Kidney capillary endothelial cell (primary cell): ENCODE data around the gene RMND5A.
A peak's percentile ranks its signal among the peaks of the same experiment; 100 is the strongest.
"Not testable (repeated sequence)": the region's sequence is repeated elsewhere in the genome, so short reads cannot be mapped to it uniquely, and the experiment has no call there.

Experiments
- DNase-seq: peaks from one replicate; pipeline ENCODE4 v3.0.0-alpha.2; 2018; ENCODE audit warnings: low spot score

RMND5A gene

GRCh38 chr2:86719637-86720539 is at the start of gene RMND5A:
TSS of gene RMND5A (plus strand) at chr2:86720291. CDS start at chr2:86720668, 377 bp downstream.
- peak; percentile 61 for DNase-seq

- DNase-seq: no peak
These were observed 48.6 kb upstream of the RMND5A start for GRCh38 chr2:86671337-86671981.

- DNase-seq: no peak
These were observed 48.0 kb upstream of the RMND5A start for GRCh38 chr2:86672027-86672545.

DNA sequence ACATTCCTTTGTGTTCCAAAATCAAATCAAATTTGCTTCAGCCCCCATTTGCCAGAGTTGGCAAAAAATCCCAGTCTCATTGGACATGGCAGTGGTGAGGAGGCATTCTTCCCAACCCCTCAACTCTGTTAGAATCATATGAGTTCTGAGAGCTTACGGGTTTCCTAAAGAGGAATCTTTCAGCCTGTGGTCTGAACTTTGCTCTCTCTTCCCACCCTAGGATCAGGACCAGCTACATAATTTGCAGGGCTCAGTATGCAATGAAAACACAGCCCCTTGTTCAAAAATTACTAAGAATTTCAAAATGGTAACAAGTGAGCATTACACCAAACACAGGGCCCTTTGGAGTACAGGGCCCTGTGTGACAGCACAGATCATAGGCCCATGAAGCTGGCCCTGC is 47.1 kb upstream of the RMND5A start:
- no peak for DNase-seq

- no peak for DNase-seq
These were observed 46.0 kb upstream of the RMND5A start for GRCh38 chr2:86673986-86674670.

DNA sequence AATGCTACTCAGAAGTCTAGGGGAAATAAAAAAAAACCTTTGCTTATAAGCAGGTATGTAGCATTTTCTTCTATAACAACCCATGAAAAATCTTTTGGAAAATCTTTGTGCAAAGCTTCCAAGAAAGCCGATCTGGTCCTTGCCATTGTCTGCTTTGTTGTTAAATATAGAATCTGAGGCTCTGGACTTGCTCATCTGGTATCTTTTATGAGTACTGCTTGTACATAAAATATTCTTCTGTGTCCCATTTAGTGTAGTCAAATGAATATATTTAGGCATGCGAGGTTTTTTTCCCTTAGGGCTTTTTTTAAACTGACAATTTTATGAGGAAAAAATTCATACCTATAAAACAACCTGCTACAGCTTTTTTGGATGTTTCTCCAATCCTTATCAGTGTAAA is 45.0 kb upstream of the RMND5A start:
- no peak for DNase-seq

- DNase-seq: no peak
These were observed 44.5 kb upstream of the RMND5A start for GRCh38 chr2:86675511-86676015.

GRCh38 chr2:86677816-86678215 is 42.3 kb upstream of the RMND5A start:
- DNase-seq: no peak

DNA sequence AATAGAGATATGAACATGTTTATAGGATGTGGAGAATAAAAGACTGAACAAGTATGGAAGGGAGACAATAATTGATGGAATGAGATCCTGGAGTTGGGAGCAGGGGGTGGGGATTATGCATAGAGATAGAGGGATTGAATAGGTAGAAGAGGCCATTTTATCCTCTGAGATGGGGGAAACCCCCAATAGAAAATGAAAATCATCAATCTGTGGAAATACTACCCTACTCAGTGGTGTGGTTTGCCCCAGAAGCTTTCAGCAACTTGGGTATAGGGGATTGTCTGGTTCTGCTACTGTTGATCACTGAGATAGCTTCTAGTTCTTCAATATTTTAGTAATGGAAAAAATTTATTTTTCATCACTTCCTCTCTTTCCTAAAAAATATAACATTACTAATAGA is 41.1 kb upstream of the RMND5A start:
- DNase-seq: no peak

GRCh38 chr2:86685351-86685750 is 34.7 kb upstream of the RMND5A start:
- no peak for DNase-seq

DNA sequence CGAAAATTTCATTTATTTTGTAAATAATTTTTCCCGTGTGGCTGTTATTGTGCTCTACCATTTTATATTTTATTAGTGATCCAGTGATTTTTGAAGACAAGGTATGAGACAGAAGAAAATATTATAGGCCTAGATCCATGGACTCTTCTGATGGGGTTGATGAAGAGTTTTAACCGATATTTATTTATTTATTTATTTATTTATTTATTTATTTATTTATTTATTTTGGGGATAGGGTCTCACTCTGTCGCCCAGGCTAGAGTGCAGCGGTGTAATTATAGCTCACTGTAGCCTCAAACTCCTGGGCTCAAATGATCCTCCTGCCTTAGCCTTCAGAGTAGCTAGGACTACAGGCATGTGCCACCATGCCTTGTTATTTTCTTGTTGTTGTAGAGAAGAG is 33.6 kb upstream of the RMND5A start:
- DNase-seq: no peak

GRCh38 chr2:86686905-86687304 is 33.2 kb upstream of the RMND5A start:
- DNase-seq: no peak

DNA sequence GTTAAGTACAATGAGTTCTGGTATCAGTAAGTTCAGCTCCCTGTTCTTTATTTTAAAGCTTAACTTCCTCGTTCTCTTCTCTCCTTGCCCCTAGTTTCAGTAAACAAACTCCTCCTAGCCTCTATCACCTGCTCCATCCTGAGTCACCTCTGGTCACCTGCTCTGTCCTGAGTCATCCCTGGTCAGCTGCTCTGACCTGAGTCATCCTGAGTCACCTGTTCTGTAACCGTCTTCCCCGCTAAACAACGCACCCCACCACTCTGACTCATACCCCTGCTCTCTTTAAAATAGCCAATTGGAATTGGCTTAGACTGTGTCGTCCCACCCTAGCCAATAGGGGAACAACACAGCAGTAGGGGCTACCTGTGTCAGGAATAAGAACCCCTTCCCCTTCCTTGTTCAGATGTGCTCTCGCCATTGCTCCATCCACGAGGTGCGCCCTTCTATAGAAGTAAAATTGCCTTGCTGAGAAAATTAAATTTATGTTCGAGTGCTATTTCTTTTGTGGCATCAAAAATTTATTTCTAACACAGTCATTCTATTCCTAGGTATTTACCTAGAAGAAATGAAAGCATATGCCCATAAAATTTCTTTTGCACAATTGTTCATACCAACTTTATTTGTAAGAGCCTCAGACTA is 24.9 kb upstream of the RMND5A start:
- no peak for DNase-seq

DNA sequence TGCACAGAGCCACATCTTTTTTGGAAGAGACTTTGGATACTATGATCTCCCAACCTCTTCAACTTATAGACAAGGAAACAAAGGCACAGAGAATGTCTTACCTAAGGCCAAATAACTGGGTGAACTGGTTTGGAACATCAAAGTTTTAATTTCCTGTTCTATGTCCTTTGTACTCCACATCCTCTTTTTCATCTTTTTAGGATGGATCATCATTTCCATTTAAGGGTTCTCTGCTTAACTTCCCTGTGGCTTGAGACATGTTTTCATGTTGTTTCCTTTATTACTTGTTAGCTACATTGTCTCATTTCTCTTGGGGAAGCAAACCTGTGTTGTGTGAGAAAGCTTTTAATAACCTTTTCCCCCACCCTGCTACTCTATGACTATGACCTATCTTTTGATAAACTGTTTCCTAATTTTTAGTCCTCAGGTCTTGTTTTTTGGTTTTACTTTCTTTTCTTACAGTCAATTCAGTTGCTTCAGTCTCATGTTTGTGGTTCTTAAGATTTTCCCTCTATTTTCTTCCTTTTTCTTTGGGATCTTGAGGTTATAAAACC is 22.5 kb upstream of the RMND5A start:
- no peak for DNase-seq

DNA sequence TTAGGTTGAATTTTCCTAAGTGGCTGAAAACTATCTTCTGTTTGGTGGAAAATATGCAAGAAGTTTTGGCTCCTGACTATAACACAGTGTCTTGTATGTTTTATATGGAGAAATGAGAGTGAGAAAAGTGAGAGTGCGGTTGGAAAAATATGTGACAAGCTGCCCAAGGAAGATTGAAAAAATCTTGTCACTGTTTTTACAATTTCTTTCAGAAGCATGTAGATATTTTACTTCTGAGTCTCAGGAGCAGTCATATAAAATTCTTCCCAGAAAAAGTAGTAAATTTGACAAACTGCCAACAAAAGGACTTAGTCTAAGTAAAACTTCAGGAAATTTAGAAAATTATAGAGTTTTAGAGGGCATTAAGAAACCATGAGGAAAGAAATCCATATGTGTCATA is 19.4 kb upstream of the RMND5A start:
- DNase-seq: no peak

DNA sequence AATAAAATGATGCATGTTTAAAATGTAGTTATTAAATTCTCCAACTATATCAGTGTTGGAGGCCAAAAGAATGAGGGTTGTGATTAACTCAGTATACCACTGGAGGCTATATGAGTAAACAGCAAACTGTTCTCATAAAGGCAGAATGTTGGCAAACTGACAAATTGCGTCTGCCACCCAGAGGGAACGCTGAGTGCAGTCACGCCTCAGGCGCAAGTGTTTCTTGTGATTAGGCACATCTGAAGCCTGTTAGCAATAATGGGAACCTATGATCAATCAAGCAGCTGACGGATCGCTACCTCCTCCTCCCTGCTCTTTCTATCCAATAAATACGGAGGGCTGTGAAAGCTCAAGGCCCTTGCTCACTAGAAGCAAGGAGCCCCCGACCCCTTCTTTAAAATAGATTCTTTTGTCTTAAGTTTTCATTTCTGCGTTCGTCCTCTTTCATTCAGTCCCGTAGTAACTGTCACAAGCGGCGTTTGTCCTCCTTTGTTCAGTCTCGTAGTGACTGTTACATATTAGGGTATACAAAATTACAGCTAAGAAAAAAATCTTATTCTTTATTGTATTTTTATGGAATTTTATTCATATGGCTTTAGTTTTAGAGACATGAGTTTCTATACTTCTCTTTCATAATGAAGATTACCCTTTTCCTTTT is 16.3 kb upstream of the RMND5A start:
- DNase-seq: no peak

DNA sequence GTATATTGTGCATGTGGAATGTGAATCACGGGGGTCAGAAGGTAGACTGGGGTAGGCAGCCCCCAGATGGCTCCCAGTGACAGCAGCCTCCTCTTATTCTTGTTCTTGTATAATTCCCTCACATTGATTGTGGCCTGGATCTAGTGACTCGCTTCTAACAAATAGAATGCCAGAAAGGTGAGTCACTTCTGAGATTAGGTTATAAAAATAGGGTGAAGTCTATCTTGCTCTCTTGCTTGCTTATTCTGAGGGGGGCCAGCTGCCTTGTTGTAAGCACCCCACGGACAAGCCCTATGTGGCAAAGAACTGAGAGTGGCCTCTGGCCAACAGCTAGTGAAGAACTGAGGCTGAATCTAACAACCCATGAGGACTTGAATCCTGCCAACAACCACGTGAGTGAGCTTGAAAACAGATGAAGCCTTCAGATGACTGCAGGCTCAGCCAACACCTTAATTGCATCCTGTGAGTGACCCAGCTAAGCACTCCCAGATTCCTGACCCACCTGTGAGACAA is 15.6 kb upstream of the RMND5A start:
- peak; percentile 71 for DNase-seq

DNA sequence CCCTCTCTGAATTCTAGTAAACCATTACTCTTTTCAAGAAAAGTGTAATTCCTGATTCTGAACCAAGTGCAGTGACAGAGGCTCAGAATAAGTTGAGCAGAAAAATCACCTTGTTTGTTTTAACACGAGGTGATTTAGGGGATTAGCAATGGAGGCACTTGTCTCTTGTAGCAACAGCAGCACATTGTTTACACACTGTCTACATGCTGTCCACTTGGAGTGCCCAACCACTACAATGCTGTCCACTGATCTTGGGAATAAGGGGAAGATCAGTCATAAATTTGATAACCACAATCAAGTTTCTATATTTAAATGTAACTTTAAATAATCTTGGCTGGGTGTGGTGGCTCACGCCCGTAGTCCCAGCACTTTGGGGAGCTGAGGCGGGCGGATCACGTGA is 13.9 kb upstream of the RMND5A start:
- DNase-seq: no peak

DNA sequence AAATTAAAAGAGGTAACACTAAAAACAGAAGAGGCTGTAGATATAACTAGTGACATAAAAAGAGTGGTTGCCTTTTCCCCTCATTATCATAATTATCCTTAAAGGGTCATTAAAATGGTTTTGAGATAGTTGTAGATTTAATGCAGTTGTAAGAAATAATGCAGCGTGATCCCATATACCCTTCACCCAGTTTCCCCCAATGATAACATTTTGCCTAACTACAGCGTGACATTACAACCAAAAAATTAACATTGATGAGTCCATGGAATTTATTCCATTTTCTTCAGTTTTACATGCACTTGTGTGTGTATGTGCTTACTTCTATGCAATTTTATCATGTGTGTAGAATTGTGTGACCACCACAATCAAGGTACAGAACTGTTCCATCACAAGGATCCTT is 13.2 kb upstream of the RMND5A start:
- DNase-seq: no peak

- DNase-seq: not testable (repeated sequence)
These were observed 12.0 kb upstream of the RMND5A start for GRCh38 chr2:86708126-86708525.
